GM12872 (cell line): ENCODE results near the gene PLD4.

Experiments used
- CTCF ChIP-seq: IDR thresholded peaks from 3 replicates; pipeline ENCODE4 v1.5.1; 2011; ENCODE audit warnings: low read depth, mild to moderate bottlenecking, low read length, moderate library complexity; ENCODE audit not compliant: insufficient read depth

Gene PLD4

GRCh38 chr14:104899781-104900180 lies 24.9 kb upstream of the PLD4 start:
- TF ChIP-seq CTCF = no peak

GRCh38 chr14:104900639-104901512 lies 23.8 kb upstream of the PLD4 start:
- no peak for TF ChIP-seq CTCF

- no peak for TF ChIP-seq CTCF
Observed at GRCh38 chr14:104903990-104904389, 20.7 kb upstream of the PLD4 start.

GRCh38 chr14:104908303-104908702 lies 16.4 kb upstream of the PLD4 start:
- TF ChIP-seq CTCF = no peak

GRCh38 chr14:104912053-104912452 lies 12.6 kb upstream of the PLD4 start:
- no peak for TF ChIP-seq CTCF

GRCh38 chr14:104913435-104913834 lies 11.2 kb upstream of the PLD4 start:
- no peak for TF ChIP-seq CTCF

- TF ChIP-seq CTCF = no peak
Observed at GRCh38 chr14:104917116-104917515, 7.6 kb upstream of the PLD4 start.
